ENCODE data around the gene ADRM1.

The ADRM1 gene

GRCh38 chr20:62357681-62358080 is 54.9 kb downstream of the ADRM1 start:
- TF ChIP-seq CTCF (IDR thresholded peaks at IDR 0.05; ENCODE audit: borderline replicate concordance, insufficient read depth, low read depth, low read length): no peak
- H3K4me3 ChIP-seq (ENCODE audit: low read depth, low read length): no peak overlapping the region
